Esophagus muscularis mucosa (tissue), 4 donors: ENCODE results near the gene MAP1LC3B2.

Source experiments
- EP300 ChIP-seq: sonication (generic); formaldehyde crosslinking; IDR thresholded peaks from one replicate; pipeline ENCODE4 v1.6.1; 2017; ENCODE audit warnings: antibody characterized with exemption
- POLR2A ChIP-seq: fragments of 450-650 bp; IDR thresholded peaks from one replicate; pipeline ENCODE4 v1.6.1; 2017; ENCODE audit warnings: antibody characterized with exemption, moderate library complexity, mild to moderate bottlenecking, low read depth
- TF ChIP-seq, protein P1 (sequence below), 3 experiments: fragments of 200-600 bp in 2 of 3; fragments of 450-650 bp in 1 of 3; sonication (generic) in 2 of 3; IDR thresholded peaks; one replicate each; pipeline ENCODE4 v1.5.1; 2017 to 2019; ENCODE audit warnings: antibody characterized with exemption in 3 of 3, mild to moderate bottlenecking in 2 of 3, moderate library complexity in 1 of 3

DNA sequence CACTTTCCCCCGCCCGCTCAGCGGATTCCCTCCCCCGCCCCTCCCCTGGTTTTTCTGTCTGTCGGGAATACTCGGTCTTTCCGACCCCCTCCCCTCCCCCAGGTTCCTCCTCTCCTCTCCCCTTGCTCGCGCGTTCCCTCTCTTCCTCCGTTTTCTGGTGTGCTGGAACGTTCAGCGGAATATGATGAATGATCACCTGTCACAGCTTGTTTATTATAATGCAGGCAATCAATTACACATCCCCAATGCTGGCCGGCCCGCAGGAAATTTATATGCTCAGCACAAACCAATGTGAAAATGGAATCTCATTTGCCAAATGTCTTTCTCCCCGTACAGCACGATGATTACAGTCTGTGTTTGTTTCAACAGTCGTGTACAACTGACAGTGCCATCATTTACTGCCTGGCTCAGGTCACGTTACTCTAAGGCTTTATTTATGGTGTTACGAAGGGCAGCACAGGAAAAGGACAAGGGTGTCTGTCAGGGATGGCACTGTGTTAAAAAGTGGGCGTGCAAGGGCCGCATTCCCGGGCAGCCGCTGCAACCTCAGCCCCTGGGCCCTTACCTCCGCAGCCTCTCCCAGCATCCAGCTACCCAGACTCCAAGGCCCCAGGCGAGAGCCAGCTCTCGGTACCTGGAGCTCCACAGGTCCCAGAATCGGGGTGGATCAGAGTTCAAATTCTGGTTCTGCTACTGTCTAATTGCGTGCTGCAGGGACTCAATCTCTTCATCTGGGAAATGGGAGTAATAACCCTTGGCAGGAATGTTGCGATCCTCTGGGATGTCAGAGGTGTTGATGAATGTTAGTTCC lies 24.7 kb upstream of the MAP1LC3B2 start:
- TF ChIP-seq, protein P1, sequence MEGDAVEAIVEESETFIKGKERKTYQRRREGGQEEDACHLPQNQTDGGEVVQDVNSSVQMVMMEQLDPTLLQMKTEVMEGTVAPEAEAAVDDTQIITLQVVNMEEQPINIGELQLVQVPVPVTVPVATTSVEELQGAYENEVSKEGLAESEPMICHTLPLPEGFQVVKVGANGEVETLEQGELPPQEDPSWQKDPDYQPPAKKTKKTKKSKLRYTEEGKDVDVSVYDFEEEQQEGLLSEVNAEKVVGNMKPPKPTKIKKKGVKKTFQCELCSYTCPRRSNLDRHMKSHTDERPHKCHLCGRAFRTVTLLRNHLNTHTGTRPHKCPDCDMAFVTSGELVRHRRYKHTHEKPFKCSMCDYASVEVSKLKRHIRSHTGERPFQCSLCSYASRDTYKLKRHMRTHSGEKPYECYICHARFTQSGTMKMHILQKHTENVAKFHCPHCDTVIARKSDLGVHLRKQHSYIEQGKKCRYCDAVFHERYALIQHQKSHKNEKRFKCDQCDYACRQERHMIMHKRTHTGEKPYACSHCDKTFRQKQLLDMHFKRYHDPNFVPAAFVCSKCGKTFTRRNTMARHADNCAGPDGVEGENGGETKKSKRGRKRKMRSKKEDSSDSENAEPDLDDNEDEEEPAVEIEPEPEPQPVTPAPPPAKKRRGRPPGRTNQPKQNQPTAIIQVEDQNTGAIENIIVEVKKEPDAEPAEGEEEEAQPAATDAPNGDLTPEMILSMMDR (IDR thresholded peaks at IDR 0.05) = no peak
- TF ChIP-seq EP300 (no peak), POLR2A (no peak)
